Tibial nerve (tissue), 4 donors: ENCODE measurements around the gene GPR153.

Source experiments
- EP300 ChIP-seq, 2 donors: sonication (generic); formaldehyde crosslinking; IDR thresholded peaks; one replicate each; pipeline ENCODE4 v1.6.1; 2017; ENCODE audit warnings: antibody characterized with exemption in 2 of 2, mild to moderate bottlenecking in 1 of 2
- TF ChIP-seq, protein P1 (sequence below), 5 experiments: fragments of 200-600 bp in 3 of 5; fragments of 450-650 bp in 2 of 5; sonication (generic) in 3 of 5; IDR thresholded peaks; one replicate each; pipeline ENCODE4 v1.5.1; 2016 to 2019; ENCODE audit warnings: antibody characterized with exemption in 5 of 5, mild to moderate bottlenecking in 3 of 5, moderate library complexity in 2 of 5

DNA sequence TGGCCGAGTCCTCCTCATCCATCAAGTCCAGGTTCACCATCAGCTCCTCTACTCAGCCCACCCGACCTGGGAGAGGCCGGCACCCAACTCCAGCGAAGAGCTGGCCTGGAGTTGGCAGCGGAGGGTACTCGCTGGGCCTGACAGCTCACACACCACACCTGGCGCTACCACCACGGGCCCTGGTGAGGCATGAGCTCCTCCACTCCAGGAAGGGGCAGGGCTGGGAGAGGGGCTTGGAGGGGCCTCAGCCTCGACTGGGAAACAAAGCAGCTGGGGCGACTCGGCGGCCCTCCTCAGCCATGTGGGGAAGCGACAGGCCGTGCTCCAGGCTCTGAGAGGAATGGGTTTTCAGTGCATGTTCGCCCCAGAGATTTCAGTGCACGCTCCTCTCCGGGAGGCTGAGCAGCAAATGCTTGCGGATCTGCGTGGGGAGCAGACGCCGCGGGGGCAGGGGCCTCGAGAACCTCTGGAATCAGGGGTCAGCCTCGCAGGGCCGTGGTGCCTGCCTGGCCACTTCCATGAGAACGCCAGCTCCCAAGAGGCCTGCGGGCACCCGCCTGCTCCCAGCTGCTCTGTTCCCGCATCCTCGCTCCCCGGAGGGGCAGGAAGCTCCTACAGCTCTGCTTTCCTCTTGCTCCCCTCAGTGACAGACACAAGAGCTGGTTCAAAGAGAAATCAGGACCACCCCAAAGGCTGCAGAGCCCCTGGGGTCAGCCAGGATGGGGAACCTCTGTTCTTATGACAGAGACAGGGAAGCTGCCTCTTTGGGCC is 18.9 kb upstream of the GPR153 start:
- TF ChIP-seq, protein P1, sequence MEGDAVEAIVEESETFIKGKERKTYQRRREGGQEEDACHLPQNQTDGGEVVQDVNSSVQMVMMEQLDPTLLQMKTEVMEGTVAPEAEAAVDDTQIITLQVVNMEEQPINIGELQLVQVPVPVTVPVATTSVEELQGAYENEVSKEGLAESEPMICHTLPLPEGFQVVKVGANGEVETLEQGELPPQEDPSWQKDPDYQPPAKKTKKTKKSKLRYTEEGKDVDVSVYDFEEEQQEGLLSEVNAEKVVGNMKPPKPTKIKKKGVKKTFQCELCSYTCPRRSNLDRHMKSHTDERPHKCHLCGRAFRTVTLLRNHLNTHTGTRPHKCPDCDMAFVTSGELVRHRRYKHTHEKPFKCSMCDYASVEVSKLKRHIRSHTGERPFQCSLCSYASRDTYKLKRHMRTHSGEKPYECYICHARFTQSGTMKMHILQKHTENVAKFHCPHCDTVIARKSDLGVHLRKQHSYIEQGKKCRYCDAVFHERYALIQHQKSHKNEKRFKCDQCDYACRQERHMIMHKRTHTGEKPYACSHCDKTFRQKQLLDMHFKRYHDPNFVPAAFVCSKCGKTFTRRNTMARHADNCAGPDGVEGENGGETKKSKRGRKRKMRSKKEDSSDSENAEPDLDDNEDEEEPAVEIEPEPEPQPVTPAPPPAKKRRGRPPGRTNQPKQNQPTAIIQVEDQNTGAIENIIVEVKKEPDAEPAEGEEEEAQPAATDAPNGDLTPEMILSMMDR (IDR thresholded peaks at IDR 0.05), result no peak
- TF ChIP-seq EP300 (IDR thresholded peaks at IDR 0.05), result no peak
